Panc1 (cell line): ENCODE results near the gene COPZ1. TPM values are rescaled to one million over a fixed set of nuclear protein-coding genes. Genes with fewer than 3 reads are reported as not detected.

Experiments
- ATAC-seq: fragments of 200-7000 bp; cut with Tn5 transposase; 2 replicates; pipeline ENCODE4 v1.9.1; 2020; ENCODE audit warnings: mild to moderate bottlenecking, moderate library complexity
- BruUV-seq: library from RNA; stranded (reverse); fragments of 400-500 nt; replicated peaks from 2 replicates; lab custom pipeline; 2021; lab: Mats Ljungman, UMichigan
- CTCF ChIA-PET: fragments of 300-600 bp; sonication (Branson Sonifier 250); formaldehyde crosslinking; loops from one replicate; lab custom pipeline; 2022; ENCODE audit warnings: antibody characterized with exemption; lab: Charles Lee
- POLR2A ChIA-PET: fragments of 300-600 bp; sonication (Branson Sonifier 250); formaldehyde crosslinking; loops from one replicate; lab custom pipeline; 2022; ENCODE audit warnings: antibody characterized with exemption; lab: Charles Lee
- DNase-seq: peaks from one replicate; pipeline ENCODE4 v3.0.0-alpha.2; 2010; ENCODE audit warnings: low read depth, low spot score
- H3K27ac ChIP-seq: 2 replicates; pipeline ENCODE4 v1.5.1; 2011; ENCODE audit warnings: mild to moderate bottlenecking, low read length, inconsistent platforms
- H3K27me3 ChIP-seq: fragments of 200-500 bp; sonication (Bioruptor generic); 2 replicates; pipeline ENCODE4 v1.6.0; 2014; ENCODE audit warnings: low read length, inconsistent platforms; ENCODE audit not compliant: control insufficient read depth, insufficient read depth
- H3K36me3 ChIP-seq: fragments of 200-500 bp; sonication (Bioruptor generic); 2 replicates; pipeline ENCODE4 v1.5.1; 2014; ENCODE audit warnings: inconsistent platforms, mild to moderate bottlenecking, low read length, moderate library complexity; ENCODE audit not compliant: control insufficient read depth, insufficient read depth
- H3K4me1 ChIP-seq: 2 replicates; pipeline ENCODE4 v1.5.1; 2011; ENCODE audit warnings: inconsistent platforms, mild to moderate bottlenecking, low read length, moderate library complexity; ENCODE audit not compliant: control insufficient read depth, insufficient read depth
- H3K4me3 ChIP-seq, 2 experiments: 2 replicates each; pipeline ENCODE4 v1.5.1; 2011 to 2012; ENCODE audit warnings: low read depth in 2 of 2, low read length in 2 of 2, mild to moderate bottlenecking in 2 of 2, inconsistent platforms in 1 of 2, moderate library complexity in 1 of 2
- H3K9me3 ChIP-seq: fragments of 200-500 bp; sonication (Bioruptor generic); 2 replicates; pipeline ENCODE4 v1.5.1; 2014; ENCODE audit warnings: low read depth, mild to moderate bottlenecking, inconsistent platforms, low read length, moderate library complexity; ENCODE audit not compliant: control insufficient read depth, insufficient read depth
- POLR2AphosphoS5 ChIP-seq: IDR thresholded peaks from 2 replicates; pipeline ENCODE4 v1.6.1; 2012; ENCODE audit warnings: mild to moderate bottlenecking, low read depth, low read length, moderate library complexity
- SIN3A ChIP-seq: IDR thresholded peaks from 2 replicates; pipeline ENCODE4 v1.6.1; 2012; ENCODE audit warnings: low read depth, mild to moderate bottlenecking, low read length, moderate library complexity, borderline replicate concordance; ENCODE audit not compliant: insufficient read depth
- TCF7L2 ChIP-seq: IDR thresholded peaks from 2 replicates; pipeline ENCODE4 v1.6.1; 2011; ENCODE audit warnings: mild to moderate bottlenecking, low read depth, low read length, inconsistent platforms
- in situ Hi-C: cut with HindIII; loops from 2 replicates; pipeline ENCODE4 v1.10.0; 2016; ENCODE audit warnings: low sequenced_read_pairs, low pct_unique_long_range_greater_than_20kb
- intact Hi-C: fragments of 100-400 bp; cut with micrococcal nuclease; formaldehyde crosslinking; loops from one replicate; pipeline ENCODE4 v1.10.0; 2022; ENCODE audit not compliant: unreplicated experiment
- total RNA-seq: library from RNA; stranded (reverse); gene quantifications from one replicate; pipeline ENCODE4 v1.2.1, GENCODE V29; 2021; ENCODE audit not compliant: unreplicated experiment
- TF ChIP-seq, protein P1 (sequence below): fragments of 450-650 bp; IDR thresholded peaks from 2 replicates; pipeline ENCODE4 v1.5.1; 2017; ENCODE audit warnings: mild to moderate bottlenecking
- TF ChIP-seq, protein P2 (sequence below), 2 experiments: IDR thresholded peaks; 2 replicates each; pipeline ENCODE4 v1.6.1; 2011 to 2012; ENCODE audit warnings: low read depth in 2 of 2, control low read depth in 1 of 2, low read length in 1 of 2, mild to moderate bottlenecking in 1 of 2, moderate library complexity in 1 of 2; ENCODE audit not compliant: insufficient read depth in 1 of 2

COPZ1 gene
- total RNA-seq, 1 experiment from 2014 or later, result 175 TPM

DNA sequence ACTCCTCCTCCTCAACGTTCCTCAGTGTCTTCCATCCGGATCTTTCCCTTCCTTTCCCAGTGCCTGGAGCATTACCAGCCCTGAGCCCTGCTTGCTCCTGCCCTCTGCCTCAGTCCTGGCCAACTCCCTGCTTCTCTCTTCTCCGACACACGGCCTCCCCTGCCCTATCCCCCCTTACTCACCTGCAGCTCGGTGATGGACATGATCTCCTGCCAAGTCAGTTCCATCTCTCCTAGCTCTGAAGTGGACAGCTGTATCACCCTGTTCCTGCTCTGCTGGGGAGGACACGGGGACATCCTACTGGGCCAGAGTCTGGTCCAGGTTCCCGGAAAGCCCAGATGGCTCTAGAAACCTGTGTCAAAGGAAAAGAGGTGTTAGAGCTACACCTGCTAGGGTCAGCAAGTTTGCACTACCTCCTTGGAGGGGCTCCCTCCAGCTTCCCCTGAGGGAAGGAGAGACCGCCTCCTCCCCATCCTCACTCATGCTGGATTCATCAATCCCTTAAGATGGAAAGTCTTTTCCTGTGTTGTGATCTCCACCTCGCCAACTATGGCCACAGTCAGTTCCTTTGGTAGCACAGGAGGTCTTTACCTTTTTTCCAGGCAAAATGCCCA, 29.9 kb upstream of the COPZ1 start:
- peaks cover 8% of the 10 kb centered on the region; the same call in 1 of the 2 replicates for H3K27me3 ChIP-seq
- DNase-seq, result no peak
- no peak overlapping the region for H3K27ac ChIP-seq
- in situ Hi-C loops, result no loop called here
- intact Hi-C loops, result no loop called here
- H3K9me3 ChIP-seq, result no peaks in the 10 kb centered on the region
- ATAC-seq, result peak; percentile 43
- H3K4me3 ChIP-seq, result no peak overlapping the region
- TF ChIP-seq TCF7L2 (no peak), POLR2AphosphoS5 (no peak), SIN3A (no peak)
- TF ChIP-seq, protein P1, sequence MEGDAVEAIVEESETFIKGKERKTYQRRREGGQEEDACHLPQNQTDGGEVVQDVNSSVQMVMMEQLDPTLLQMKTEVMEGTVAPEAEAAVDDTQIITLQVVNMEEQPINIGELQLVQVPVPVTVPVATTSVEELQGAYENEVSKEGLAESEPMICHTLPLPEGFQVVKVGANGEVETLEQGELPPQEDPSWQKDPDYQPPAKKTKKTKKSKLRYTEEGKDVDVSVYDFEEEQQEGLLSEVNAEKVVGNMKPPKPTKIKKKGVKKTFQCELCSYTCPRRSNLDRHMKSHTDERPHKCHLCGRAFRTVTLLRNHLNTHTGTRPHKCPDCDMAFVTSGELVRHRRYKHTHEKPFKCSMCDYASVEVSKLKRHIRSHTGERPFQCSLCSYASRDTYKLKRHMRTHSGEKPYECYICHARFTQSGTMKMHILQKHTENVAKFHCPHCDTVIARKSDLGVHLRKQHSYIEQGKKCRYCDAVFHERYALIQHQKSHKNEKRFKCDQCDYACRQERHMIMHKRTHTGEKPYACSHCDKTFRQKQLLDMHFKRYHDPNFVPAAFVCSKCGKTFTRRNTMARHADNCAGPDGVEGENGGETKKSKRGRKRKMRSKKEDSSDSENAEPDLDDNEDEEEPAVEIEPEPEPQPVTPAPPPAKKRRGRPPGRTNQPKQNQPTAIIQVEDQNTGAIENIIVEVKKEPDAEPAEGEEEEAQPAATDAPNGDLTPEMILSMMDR, result no peak
- TF ChIP-seq, protein P2, sequence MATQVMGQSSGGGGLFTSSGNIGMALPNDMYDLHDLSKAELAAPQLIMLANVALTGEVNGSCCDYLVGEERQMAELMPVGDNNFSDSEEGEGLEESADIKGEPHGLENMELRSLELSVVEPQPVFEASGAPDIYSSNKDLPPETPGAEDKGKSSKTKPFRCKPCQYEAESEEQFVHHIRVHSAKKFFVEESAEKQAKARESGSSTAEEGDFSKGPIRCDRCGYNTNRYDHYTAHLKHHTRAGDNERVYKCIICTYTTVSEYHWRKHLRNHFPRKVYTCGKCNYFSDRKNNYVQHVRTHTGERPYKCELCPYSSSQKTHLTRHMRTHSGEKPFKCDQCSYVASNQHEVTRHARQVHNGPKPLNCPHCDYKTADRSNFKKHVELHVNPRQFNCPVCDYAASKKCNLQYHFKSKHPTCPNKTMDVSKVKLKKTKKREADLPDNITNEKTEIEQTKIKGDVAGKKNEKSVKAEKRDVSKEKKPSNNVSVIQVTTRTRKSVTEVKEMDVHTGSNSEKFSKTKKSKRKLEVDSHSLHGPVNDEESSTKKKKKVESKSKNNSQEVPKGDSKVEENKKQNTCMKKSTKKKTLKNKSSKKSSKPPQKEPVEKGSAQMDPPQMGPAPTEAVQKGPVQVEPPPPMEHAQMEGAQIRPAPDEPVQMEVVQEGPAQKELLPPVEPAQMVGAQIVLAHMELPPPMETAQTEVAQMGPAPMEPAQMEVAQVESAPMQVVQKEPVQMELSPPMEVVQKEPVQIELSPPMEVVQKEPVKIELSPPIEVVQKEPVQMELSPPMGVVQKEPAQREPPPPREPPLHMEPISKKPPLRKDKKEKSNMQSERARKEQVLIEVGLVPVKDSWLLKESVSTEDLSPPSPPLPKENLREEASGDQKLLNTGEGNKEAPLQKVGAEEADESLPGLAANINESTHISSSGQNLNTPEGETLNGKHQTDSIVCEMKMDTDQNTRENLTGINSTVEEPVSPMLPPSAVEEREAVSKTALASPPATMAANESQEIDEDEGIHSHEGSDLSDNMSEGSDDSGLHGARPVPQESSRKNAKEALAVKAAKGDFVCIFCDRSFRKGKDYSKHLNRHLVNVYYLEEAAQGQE (IDR thresholded peaks at IDR 0.05; ENCODE audit: insufficient read depth in 1 of 2, low read depth in 2 of 2, low read length in 1 of 2), result no peak
- H3K36me3 ChIP-seq, result no peaks in the 10 kb centered on the region
- no peaks in the 10 kb centered on the region; the same call in 1 of the 2 replicates for H3K4me1 ChIP-seq
- POLR2A ChIA-PET, result no interaction called here
- BruUV-seq, result no TSS peak
- CTCF ChIA-PET, result interaction anchor here (2.7 kb wide), 1 partner anchor 29 kb away, joined by 23 read pairs; the partner anchor contains the start of gene COPZ1

DNA sequence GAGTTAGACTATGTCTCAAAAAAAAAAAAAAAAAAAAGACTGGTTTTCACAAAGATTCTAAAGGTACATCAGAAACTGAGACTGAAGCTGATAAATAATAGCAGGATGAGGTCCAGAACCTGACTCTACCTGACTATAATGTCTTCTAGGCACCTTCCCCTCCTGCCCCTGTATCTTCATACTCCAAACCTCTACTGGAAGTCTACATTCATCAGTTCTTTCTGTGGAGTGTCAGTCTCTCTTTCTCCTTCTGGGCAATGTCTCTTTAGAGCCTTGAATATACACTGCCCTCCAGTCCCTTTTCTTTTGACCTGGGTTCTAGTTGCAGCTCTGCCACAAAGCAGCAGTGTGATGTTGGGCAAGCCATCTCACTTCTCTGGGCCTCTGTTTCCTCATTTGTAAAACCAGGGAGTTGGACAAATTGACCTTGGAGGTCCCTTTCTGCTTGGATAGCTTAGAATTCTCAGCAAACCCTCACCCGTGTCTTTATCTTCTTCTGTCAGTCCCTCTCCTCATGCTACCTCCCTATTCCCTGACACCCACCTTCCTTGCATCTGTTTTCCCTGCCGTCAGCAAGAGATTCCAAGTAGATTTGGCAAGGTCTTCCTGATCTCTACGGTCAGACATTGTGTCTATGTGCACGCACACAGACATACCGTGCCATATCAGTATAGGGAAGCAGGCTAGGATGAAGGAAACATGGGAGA, 28.4 kb upstream of the COPZ1 start:
- TF ChIP-seq POLR2AphosphoS5, result no peak
- no peak for TF ChIP-seq SIN3A
- TF ChIP-seq, protein P1, result no peak
- TF ChIP-seq, protein P2 (IDR thresholded peaks at IDR 0.05; ENCODE audit: insufficient read depth in 1 of 2, low read depth in 2 of 2, low read length in 1 of 2), result no peak
- TF ChIP-seq TCF7L2, result no peak
- H3K9me3 ChIP-seq, result no peaks in the 10 kb centered on the region
- H3K4me1 ChIP-seq, result peaks cover 14% of the 10 kb centered on the region
- BruUV-seq, result no TSS peak
- ChIA-PET POLR2A (interaction anchor here (0.6 kb wide), 1 partner anchor 28 kb away, joined by 9 read pairs; the partner anchor contains the start of gene COPZ1), CTCF (interaction anchor here (0.5 kb wide), 1 partner anchor 28 kb away, joined by 3 read pairs; the partner anchor contains the start of gene COPZ1)
- intact Hi-C loops (no loop called here), in situ Hi-C loops (no loop called here)
- no peaks in the 10 kb centered on the region for H3K36me3 ChIP-seq
- ATAC-seq (no peak), DNase-seq (no peak)
- H3K4me3 ChIP-seq, result no peak overlapping the region
- H3K27ac ChIP-seq, result no peak overlapping the region
- H3K27me3 ChIP-seq, result peaks cover 13% of the 10 kb centered on the region; the same call in 1 of the 2 replicates
